Measurements from ENCODE around the gene ANKMY2. TPM values are rescaled to one million over a fixed set of nuclear protein-coding genes. Genes with fewer than 3 reads are reported as not detected.

ANKMY2 gene
- total and polyA plus RNA-seq, 8 donors: 3.9 to 11.4 (median 8.2) TPM

- H3K27me3 ChIP-seq: no peaks in the 10 kb centered on the region
- no peak for FAIRE-seq
- no peak for TF ChIP-seq CTCF (IDR thresholded peaks at IDR 0.05)
- WGBS, 2 donors: 82 to 90% methylated on average over 5 of the region's 5 CpGs
- DNase-seq: no peak
- H3K36me3 ChIP-seq: no peaks in the 10 kb centered on the region
- H3K9me3 ChIP-seq: no peaks in the 10 kb centered on the region
- intact Hi-C loops (cut with DNase I): loop anchor here in 1 of 3 donors (10.0 kb wide), 1 partner anchor 129 kb away; no protein-coding TSS in a partner anchor
- no peaks in the 10 kb centered on the region for H3K4me1 ChIP-seq
- ATAC-seq: no peak
- H3K27ac ChIP-seq: no peak overlapping the region
- H3K4me3 ChIP-seq: no peak overlapping the region
Observed at GRCh38 chr7:16563281-16564022, 82.1 kb downstream of the ANKMY2 start.

GRCh38 chr7:16562456-16563220, 82.9 kb downstream of the ANKMY2 start:
- no peak for ATAC-seq
- no peak for FAIRE-seq
- no peaks in the 10 kb centered on the region for H3K36me3 ChIP-seq
- no peak overlapping the region for H3K27ac ChIP-seq
- DNase-seq: no peak
- intact Hi-C loops (cut with DNase I): loop anchor here in 1 of 3 donors (10.0 kb wide), 1 partner anchor 128 kb away; no protein-coding TSS in a partner anchor
- H3K9me3 ChIP-seq: no peaks in the 10 kb centered on the region
- no peak overlapping the region for H3K4me3 ChIP-seq
- no peaks in the 10 kb centered on the region for H3K27me3 ChIP-seq
- H3K4me1 ChIP-seq: no peaks in the 10 kb centered on the region
- TF ChIP-seq CTCF (IDR thresholded peaks at IDR 0.05): no peak
- 81 to 83% methylated on average over 9 of the region's 9 CpGs for WGBS, 2 donors

- intact Hi-C loops (cut with DNase I): loop anchor here in 1 of 3 donors (10.0 kb wide), 1 partner anchor 127 kb away; no protein-coding TSS in a partner anchor
- no peaks in the 10 kb centered on the region for H3K36me3 ChIP-seq
- H3K9me3 ChIP-seq: no peaks in the 10 kb centered on the region
- FAIRE-seq (no peak), ATAC-seq (no peak), DNase-seq (no peak)
- WGBS, 2 donors: 78 to 79% methylated on average over 3 of the region's 3 CpGs
- no peak overlapping the region for H3K27ac ChIP-seq
- no peaks in the 10 kb centered on the region for H3K27me3 ChIP-seq
- H3K4me1 ChIP-seq: no peaks in the 10 kb centered on the region
- no peak overlapping the region for H3K4me3 ChIP-seq
- TF ChIP-seq CTCF (IDR thresholded peaks at IDR 0.05): no peak
Observed at GRCh38 chr7:16561943-16562342, 83.6 kb downstream of the ANKMY2 start.

GRCh38 chr7:16559497-16560179, 85.9 kb downstream of the ANKMY2 start:
- no peak for TF ChIP-seq CTCF (IDR thresholded peaks at IDR 0.05)
- DNase-seq (no peak), ATAC-seq (no peak), FAIRE-seq (no peak)
- intact Hi-C loops (cut with DNase I): loop anchor here in 1 of 3 donors (10.0 kb wide), 1 partner anchor 125 kb away; no protein-coding TSS in a partner anchor
- no peaks in the 10 kb centered on the region for H3K36me3 ChIP-seq
- peaks cover 0 to 4% (median 0%) of the 10 kb centered on the region in 3 donors for H3K4me1 ChIP-seq
- WGBS, 2 donors: 76 to 80% methylated on average over 3 of the region's 3 CpGs
- H3K4me3 ChIP-seq: no peak overlapping the region
- H3K27me3 ChIP-seq: no peaks in the 10 kb centered on the region
- no peaks in the 10 kb centered on the region for H3K9me3 ChIP-seq
- H3K27ac ChIP-seq: no peak overlapping the region
